ENCODE data around the gene HNRNPDL.
"Not testable (repeated sequence)": the region's sequence is repeated elsewhere in the genome, so short reads cannot be mapped to it uniquely, and the experiment has no call there.

GRCh38 chr4:82477469-82477868 lies 47.2 kb upstream of the HNRNPDL start:
- not testable (repeated sequence) for TF ChIP-seq CTCF (conservative IDR thresholded peaks at IDR 0.05); EZH2 (IDR thresholded peaks at IDR 0.05; ENCODE audit: low read depth)
